ENCODE data around the gene RTN4IP1. TPM values are rescaled to one million over a fixed set of nuclear protein-coding genes. Genes with fewer than 3 reads are reported as not detected.

The RTN4IP1 gene
- total RNA-seq, 4 donors from 2014 or later, result 1.6 to 11.1 (median 6.0) TPM

DNA sequence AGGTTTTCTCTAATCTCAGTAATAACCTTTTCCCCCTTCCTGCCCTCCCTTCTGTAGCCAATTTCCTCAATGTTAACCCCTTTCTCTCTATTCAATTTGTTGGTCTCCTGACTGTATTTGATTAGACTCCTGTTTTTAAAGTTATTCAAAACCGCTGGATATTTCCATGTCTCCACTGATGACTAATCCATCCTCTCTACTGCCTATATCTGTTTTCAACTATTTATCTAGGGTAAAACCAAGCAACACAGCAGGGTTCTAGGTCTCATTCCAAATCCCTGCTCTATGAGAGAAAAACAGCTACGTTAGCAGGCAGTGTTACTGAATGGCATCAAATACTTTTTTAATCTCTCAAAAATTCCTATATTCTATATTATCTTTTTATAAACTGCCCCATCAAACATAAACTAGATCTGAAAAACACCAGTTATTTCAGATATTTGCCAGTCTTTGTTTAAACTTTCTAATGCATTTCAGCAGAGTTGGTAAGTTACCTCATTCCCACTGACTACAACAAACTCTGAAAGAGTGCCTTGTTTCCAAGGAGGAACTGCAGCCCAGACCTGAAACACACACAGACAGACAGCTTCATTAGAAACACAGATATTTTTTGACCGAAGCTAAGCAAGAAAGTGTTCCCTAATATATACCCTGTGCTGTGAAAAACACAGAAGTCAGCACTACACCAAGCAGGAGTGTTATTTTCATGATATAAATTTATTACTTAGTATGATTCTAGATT, 8.2 kb downstream of the RTN4IP1 start:
- DNase-seq, result no peak
- H3K4me1 ChIP-seq, result no peaks in the 10 kb centered on the region
- H3K4me3 ChIP-seq, result no peak overlapping the region
- no peaks in the 10 kb centered on the region for H3K27me3 ChIP-seq
- no peaks in the 10 kb centered on the region for H3K9me3 ChIP-seq
- no peak overlapping the region for H3K27ac ChIP-seq
- intact Hi-C loops (cut with DNase I), result no loop called here
- TF ChIP-seq POLR2A (IDR thresholded peaks at IDR 0.05) (no peak), CTCF (IDR thresholded peaks at IDR 0.05) (no peak)
- peaks cover 0 to 16% (median 0%) of the 10 kb centered on the region in 3 donors for H3K36me3 ChIP-seq
- 67 to 83% methylated on average over 2 to 3 of the region's 3 CpGs for WGBS, 2 donors

GRCh38 chr6:106619223-106619622, 10.1 kb downstream of the RTN4IP1 start:
- DNase-seq, result no peak
- Histone ChIP-seq H3K4me1 (no peaks in the 10 kb centered on the region), H3K27me3 (no peaks in the 10 kb centered on the region), H3K4me3 (no peak overlapping the region), H3K9me3 (no peaks in the 10 kb centered on the region), H3K36me3 (peaks cover 0 to 28% (median 0%) of the 10 kb centered on the region in 3 donors), H3K27ac (no peak overlapping the region)
- WGBS, 2 donors, result 71 to 83% methylated on average over 1 of the region's 1 CpG
- TF ChIP-seq CTCF (IDR thresholded peaks at IDR 0.05), result no peak
- TF ChIP-seq POLR2A (IDR thresholded peaks at IDR 0.05), result no peak
- intact Hi-C loops (cut with DNase I), result no loop called here

GRCh38 chr6:106618324-106618723, 11.0 kb downstream of the RTN4IP1 start:
- H3K27me3 ChIP-seq, result no peaks in the 10 kb centered on the region
- WGBS, 2 donors, result 71 to 77% methylated on average over 3 of the region's 3 CpGs
- intact Hi-C loops (cut with DNase I), result no loop called here
- H3K9me3 ChIP-seq, result no peaks in the 10 kb centered on the region
- TF ChIP-seq POLR2A (IDR thresholded peaks at IDR 0.05) (no peak), CTCF (IDR thresholded peaks at IDR 0.05) (no peak)
- H3K36me3 ChIP-seq, result peaks cover 0 to 33% (median 0%) of the 10 kb centered on the region in 3 donors
- no peak overlapping the region for H3K27ac ChIP-seq
- H3K4me3 ChIP-seq, result no peak overlapping the region
- no peaks in the 10 kb centered on the region for H3K4me1 ChIP-seq
- no peak for DNase-seq

GRCh38 chr6:106617857-106618256, 11.4 kb downstream of the RTN4IP1 start:
- intact Hi-C loops (cut with DNase I), result no loop called here
- H3K36me3 ChIP-seq, result peaks cover 0 to 37% (median 0%) of the 10 kb centered on the region in 3 donors
- no peaks in the 10 kb centered on the region for H3K4me1 ChIP-seq
- TF ChIP-seq CTCF (IDR thresholded peaks at IDR 0.05) (no peak), POLR2A (IDR thresholded peaks at IDR 0.05) (no peak)
- no peak for DNase-seq
- no peaks in the 10 kb centered on the region for H3K27me3 ChIP-seq
- no peak overlapping the region for H3K4me3 ChIP-seq
- WGBS, 2 donors, result 88 to 97% methylated on average over 1 of the region's 1 CpG
- no peak overlapping the region for H3K27ac ChIP-seq
- H3K9me3 ChIP-seq, result no peaks in the 10 kb centered on the region

DNA sequence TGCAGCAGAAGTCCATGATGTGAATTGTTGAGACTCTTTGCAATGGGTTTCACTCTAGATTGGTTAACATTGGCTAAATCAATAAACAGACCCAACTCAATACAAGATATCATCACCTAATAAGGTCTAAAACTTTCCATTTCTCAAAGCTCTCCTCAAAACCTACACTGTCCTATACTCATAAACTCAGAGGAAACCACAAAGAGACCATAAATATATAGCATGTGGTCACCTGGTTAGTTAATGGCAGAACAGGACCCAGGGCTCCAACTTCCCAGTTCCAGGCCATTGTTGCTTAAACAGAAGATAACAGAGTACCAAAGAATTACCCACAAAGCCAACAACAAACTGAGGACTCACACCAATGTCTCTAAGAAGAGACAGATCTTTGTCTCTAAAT, 12.0 kb downstream of the RTN4IP1 start:
- Histone ChIP-seq H3K4me1 (no peaks in the 10 kb centered on the region), H3K36me3 (peaks cover 0 to 33% (median 0%) of the 10 kb centered on the region in 3 donors), H3K27ac (no peak overlapping the region), H3K4me3 (no peak overlapping the region), H3K27me3 (no peaks in the 10 kb centered on the region), H3K9me3 (no peaks in the 10 kb centered on the region)
- intact Hi-C loops (cut with DNase I), result no loop called here
- TF ChIP-seq CTCF (IDR thresholded peaks at IDR 0.05) (no peak), POLR2A (IDR thresholded peaks at IDR 0.05) (no peak)
- DNase-seq, result no peak
